ENCODE data around the gene HIBADH.

GRCh38 chr7:27708485-27708884 lies 45.8 kb upstream of the HIBADH start:
- TF ChIP-seq POLR2A (IDR thresholded peaks at IDR 0.05): no peak
- TF ChIP-seq POLR2AphosphoS5 (IDR thresholded peaks at IDR 0.05): no peak
